Progenitor cell of endocrine pancreas (in vitro differentiated cells): ENCODE data around the gene VSIG8. TPM values are rescaled to one million over a fixed set of nuclear protein-coding genes. Genes with fewer than 3 reads are reported as not detected.

Source experiments
- DNase-seq: peaks from one replicate; pipeline ENCODE4 v3.0.0; 2021; ENCODE audit warnings: low spot score; ENCODE audit not compliant: unreplicated experiment
- H3K27ac Mint-ChIP-seq: 2 replicates; pipeline ENCODE4 v1.8.0; 2021; ENCODE audit warnings: mild to moderate bottlenecking, moderate library complexity, mixed read lengths
- H3K27me3 Mint-ChIP-seq: 2 replicates; pipeline ENCODE4 v1.8.0; 2021; ENCODE audit warnings: mixed read lengths
- H3K36me3 Mint-ChIP-seq: 2 replicates; pipeline ENCODE4 v1.8.0; 2022; ENCODE audit warnings: mixed read lengths; ENCODE audit not compliant: insufficient read depth
- H3K4me1 Mint-ChIP-seq: 2 replicates; pipeline ENCODE4 v1.8.0; 2021; ENCODE audit warnings: low read depth, mixed read lengths
- H3K4me3 Mint-ChIP-seq: 2 replicates; pipeline ENCODE4 v1.8.0; 2021; ENCODE audit warnings: low read depth, mild to moderate bottlenecking, moderate library complexity, mixed read lengths
- H3K9me3 Mint-ChIP-seq: 2 replicates; pipeline ENCODE4 v1.8.0; 2021; ENCODE audit warnings: low read depth, mixed read lengths
- total RNA-seq: library from RNA; stranded (reverse); gene quantifications from 2 replicates; pipeline ENCODE4 v1.2.1, GENCODE V29; 2021
- TF ChIP-seq, protein P1 (sequence below): fragments of 200-600 bp; sonication (generic); IDR thresholded peaks from one replicate; pipeline ENCODE4 v1.5.0; 2021; ENCODE audit warnings: antibody characterized with exemption, mild to moderate bottlenecking; ENCODE audit not compliant: unreplicated experiment

VSIG8 gene
- total RNA-seq, 1 donor from 2014 or later: not detected

GRCh38 chr1:159868766-159869165 is 6.3 kb upstream of the VSIG8 start:
- Mint-ChIP-seq H3K9me3 (no peaks in the 10 kb centered on the region), H3K27me3 (peaks cover 83% of the 10 kb centered on the region), H3K4me1 (peaks cover 2% of the 10 kb centered on the region), H3K4me3 (no peak overlapping the region), H3K27ac (no peak overlapping the region), H3K36me3 (no peaks in the 10 kb centered on the region)
- no peak for DNase-seq
- TF ChIP-seq, protein P1, sequence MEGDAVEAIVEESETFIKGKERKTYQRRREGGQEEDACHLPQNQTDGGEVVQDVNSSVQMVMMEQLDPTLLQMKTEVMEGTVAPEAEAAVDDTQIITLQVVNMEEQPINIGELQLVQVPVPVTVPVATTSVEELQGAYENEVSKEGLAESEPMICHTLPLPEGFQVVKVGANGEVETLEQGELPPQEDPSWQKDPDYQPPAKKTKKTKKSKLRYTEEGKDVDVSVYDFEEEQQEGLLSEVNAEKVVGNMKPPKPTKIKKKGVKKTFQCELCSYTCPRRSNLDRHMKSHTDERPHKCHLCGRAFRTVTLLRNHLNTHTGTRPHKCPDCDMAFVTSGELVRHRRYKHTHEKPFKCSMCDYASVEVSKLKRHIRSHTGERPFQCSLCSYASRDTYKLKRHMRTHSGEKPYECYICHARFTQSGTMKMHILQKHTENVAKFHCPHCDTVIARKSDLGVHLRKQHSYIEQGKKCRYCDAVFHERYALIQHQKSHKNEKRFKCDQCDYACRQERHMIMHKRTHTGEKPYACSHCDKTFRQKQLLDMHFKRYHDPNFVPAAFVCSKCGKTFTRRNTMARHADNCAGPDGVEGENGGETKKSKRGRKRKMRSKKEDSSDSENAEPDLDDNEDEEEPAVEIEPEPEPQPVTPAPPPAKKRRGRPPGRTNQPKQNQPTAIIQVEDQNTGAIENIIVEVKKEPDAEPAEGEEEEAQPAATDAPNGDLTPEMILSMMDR: no peak

- TF ChIP-seq, protein P1: no peak
- DNase-seq: no peak
- H3K27ac Mint-ChIP-seq: peak overlapping the region; percentile 42
- H3K4me3 Mint-ChIP-seq: no peak overlapping the region
- peaks cover 2% of the 10 kb centered on the region for H3K4me1 Mint-ChIP-seq
- H3K9me3 Mint-ChIP-seq: no peaks in the 10 kb centered on the region
- peaks cover 86% of the 10 kb centered on the region for H3K27me3 Mint-ChIP-seq
- no peaks in the 10 kb centered on the region for H3K36me3 Mint-ChIP-seq
Measured at GRCh38 chr1:159867664-159868026, 5.2 kb upstream of the VSIG8 start.

- peaks cover 2% of the 10 kb centered on the region for H3K4me1 Mint-ChIP-seq
- H3K27me3 Mint-ChIP-seq: peaks cover 83% of the 10 kb centered on the region
- H3K27ac Mint-ChIP-seq: no peak overlapping the region
- no peaks in the 10 kb centered on the region for H3K9me3 Mint-ChIP-seq
- no peak overlapping the region for H3K4me3 Mint-ChIP-seq
- H3K36me3 Mint-ChIP-seq: no peaks in the 10 kb centered on the region
- TF ChIP-seq, protein P1: no peak
- DNase-seq: no peak
Measured at GRCh38 chr1:159866905-159867663, 4.6 kb upstream of the VSIG8 start.

- Mint-ChIP-seq H3K27ac (no peak overlapping the region), H3K36me3 (no peaks in the 10 kb centered on the region), H3K9me3 (no peaks in the 10 kb centered on the region), H3K27me3 (peaks cover 83% of the 10 kb centered on the region), H3K4me3 (no peak overlapping the region), H3K4me1 (peaks cover 2% of the 10 kb centered on the region)
- no peak for DNase-seq
- TF ChIP-seq, protein P1: no peak
Measured at GRCh38 chr1:159866066-159866465, 3.6 kb upstream of the VSIG8 start.

GRCh38 chr1:159864262-159864661 is 1.8 kb upstream of the VSIG8 start:
- Mint-ChIP-seq H3K27me3 (peaks cover 86% of the 10 kb centered on the region), H3K36me3 (no peaks in the 10 kb centered on the region), H3K4me3 (no peak overlapping the region), H3K27ac (no peak overlapping the region), H3K9me3 (no peaks in the 10 kb centered on the region), H3K4me1 (peaks cover 5% of the 10 kb centered on the region)
- TF ChIP-seq, protein P1: no peak
- no peak for DNase-seq
